Measurements from ENCODE around the gene SLC16A3. TPM values are rescaled to one million over a fixed set of nuclear protein-coding genes. Genes with fewer than 3 reads are reported as not detected.

SLC16A3 gene
- total and polyA plus RNA-seq, 9 of the 15 experiments (the other 6 are each of a cell fraction or from before 2014, with no cell fraction given) = 0.11 to 5.4 (median 1.2) TPM; not detected in 2

DNA sequence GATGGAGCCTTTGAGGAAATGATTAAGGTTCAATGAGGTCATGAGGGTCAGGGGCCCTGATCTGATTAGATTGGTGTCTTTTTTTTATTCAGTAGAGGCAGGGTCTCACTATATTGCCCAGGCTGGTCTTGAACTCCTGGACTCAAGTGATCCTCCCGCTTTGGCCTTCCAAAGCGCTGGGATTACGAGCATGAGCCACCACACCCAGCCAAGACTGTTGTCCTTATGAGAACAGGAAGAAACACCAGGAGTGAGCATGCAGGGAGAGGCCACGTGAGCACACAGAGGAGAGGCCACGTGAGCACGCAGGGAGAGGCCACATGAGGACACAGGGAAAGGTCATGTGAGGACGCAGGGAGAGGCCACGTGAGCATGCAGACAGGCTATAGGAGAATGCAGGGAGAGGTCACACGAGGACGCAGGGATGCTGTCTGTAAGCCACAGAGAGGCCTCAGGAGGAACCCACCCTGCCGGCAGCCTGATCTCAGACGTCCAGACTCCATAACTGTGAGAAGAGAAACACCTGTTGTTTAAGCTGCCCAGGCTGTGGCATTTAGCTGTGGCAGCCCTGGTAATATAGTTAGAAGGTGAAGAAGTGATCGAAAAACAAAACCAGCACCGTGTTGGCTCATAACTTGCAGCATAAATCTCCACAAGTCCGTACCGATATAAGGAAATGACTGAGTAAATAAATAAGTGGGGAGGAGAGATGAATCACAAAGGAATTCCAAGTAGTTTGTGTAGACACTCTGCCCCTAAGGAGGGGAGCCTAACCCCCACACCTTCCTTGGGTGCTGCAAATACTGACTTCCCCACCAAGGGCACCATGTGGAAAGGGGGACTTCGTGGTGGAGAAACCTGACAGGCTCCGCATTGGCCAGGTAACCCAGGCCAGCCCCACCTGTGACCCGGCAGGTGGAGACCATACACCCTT, 59.3 kb downstream of the SLC16A3 start (continued):
- TF ChIP-seq, protein P1, sequence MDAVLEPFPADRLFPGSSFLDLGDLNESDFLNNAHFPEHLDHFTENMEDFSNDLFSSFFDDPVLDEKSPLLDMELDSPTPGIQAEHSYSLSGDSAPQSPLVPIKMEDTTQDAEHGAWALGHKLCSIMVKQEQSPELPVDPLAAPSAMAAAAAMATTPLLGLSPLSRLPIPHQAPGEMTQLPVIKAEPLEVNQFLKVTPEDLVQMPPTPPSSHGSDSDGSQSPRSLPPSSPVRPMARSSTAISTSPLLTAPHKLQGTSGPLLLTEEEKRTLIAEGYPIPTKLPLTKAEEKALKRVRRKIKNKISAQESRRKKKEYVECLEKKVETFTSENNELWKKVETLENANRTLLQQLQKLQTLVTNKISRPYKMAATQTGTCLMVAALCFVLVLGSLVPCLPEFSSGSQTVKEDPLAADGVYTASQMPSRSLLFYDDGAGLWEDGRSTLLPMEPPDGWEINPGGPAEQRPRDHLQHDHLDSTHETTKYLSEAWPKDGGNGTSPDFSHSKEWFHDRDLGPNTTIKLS (IDR thresholded peaks at IDR 0.05; ENCODE audit: borderline replicate concordance, low read depth) = peak; percentile 97
- TF ChIP-seq CXXC5 (CRISPR knock-in tag; IDR thresholded peaks at IDR 0.05) = peak; percentile 88
- no peak for TF ChIP-seq HNRNPUL1 (IDR thresholded peaks at IDR 0.05; ENCODE audit: low read length)
- TF ChIP-seq TCF3 (CRISPR knock-in tag; IDR thresholded peaks at IDR 0.05) = peak; percentile 26; the same call in 1 of the 2 replicates
- peak; percentile 32; the same call in 1 of the 2 replicates for TF ChIP-seq DMBX1 (CRISPR knock-in tag; IDR thresholded peaks at IDR 0.05; ENCODE audit: borderline replicate concordance)
- TF ChIP-seq MXI1 (IDR thresholded peaks at IDR 0.05; ENCODE audit: low read depth, low read length) = 0 out of 2 replicates have a peak, but pooled peaks have one; percentile 67
- TF ChIP-seq DACH1 (IDR thresholded peaks at IDR 0.05; ENCODE audit: partially characterized antibody) = no peak
- peak; percentile 77 for TF ChIP-seq ELF1 (tag; IDR thresholded peaks at IDR 0.05)
- TF ChIP-seq ZNF263 (CRISPR knock-in tag; IDR thresholded peaks at IDR 0.05; ENCODE audit: borderline replicate concordance) = peak; percentile 31; the same call in 1 of the 2 replicates
- TF ChIP-seq, protein P2, sequence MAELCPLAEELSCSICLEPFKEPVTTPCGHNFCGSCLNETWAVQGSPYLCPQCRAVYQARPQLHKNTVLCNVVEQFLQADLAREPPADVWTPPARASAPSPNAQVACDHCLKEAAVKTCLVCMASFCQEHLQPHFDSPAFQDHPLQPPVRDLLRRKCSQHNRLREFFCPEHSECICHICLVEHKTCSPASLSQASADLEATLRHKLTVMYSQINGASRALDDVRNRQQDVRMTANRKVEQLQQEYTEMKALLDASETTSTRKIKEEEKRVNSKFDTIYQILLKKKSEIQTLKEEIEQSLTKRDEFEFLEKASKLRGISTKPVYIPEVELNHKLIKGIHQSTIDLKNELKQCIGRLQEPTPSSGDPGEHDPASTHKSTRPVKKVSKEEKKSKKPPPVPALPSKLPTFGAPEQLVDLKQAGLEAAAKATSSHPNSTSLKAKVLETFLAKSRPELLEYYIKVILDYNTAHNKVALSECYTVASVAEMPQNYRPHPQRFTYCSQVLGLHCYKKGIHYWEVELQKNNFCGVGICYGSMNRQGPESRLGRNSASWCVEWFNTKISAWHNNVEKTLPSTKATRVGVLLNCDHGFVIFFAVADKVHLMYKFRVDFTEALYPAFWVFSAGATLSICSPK (IDR thresholded peaks at IDR 0.05; ENCODE audit: borderline replicate concordance) = no peak
- TF ChIP-seq, protein P3, sequence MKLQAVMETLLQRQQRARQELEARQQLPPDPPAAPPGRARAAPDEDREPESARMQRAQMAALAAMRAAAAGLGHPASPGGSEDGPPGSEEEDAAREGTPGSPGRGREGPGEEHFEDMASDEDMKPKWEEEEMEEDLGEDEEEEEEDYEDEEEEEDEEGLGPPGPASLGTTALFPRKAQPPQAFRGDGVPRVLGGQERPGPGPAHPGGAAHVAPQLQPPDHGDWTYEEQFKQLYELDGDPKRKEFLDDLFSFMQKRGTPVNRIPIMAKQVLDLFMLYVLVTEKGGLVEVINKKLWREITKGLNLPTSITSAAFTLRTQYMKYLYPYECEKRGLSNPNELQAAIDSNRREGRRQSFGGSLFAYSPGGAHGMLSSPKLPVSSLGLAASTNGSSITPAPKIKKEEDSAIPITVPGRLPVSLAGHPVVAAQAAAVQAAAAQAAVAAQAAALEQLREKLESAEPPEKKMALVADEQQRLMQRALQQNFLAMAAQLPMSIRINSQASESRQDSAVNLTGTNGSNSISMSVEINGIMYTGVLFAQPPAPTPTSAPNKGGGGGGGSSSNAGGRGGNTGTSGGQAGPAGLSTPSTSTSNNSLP (IDR thresholded peaks at IDR 0.05; ENCODE audit: borderline replicate concordance, low read depth, low read length) = no peak
- TF ChIP-seq, protein P4, sequence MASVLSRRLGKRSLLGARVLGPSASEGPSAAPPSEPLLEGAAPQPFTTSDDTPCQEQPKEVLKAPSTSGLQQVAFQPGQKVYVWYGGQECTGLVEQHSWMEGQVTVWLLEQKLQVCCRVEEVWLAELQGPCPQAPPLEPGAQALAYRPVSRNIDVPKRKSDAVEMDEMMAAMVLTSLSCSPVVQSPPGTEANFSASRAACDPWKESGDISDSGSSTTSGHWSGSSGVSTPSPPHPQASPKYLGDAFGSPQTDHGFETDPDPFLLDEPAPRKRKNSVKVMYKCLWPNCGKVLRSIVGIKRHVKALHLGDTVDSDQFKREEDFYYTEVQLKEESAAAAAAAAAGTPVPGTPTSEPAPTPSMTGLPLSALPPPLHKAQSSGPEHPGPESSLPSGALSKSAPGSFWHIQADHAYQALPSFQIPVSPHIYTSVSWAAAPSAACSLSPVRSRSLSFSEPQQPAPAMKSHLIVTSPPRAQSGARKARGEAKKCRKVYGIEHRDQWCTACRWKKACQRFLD (CRISPR knock-in tag; IDR thresholded peaks at IDR 0.05) = peak; percentile 78; the same call in 1 of the 2 replicates
- peak; percentile 99 for TF ChIP-seq ADNP (tag; IDR thresholded peaks at IDR 0.05)
- TF ChIP-seq CREM (IDR thresholded peaks at IDR 0.05; ENCODE audit: low read depth) = peak; percentile 86
- TF ChIP-seq ETS2 (tag; IDR thresholded peaks at IDR 0.05; ENCODE audit: borderline replicate concordance, poor library complexity, severe bottlenecking) = no peak
- TF ChIP-seq, protein P5, sequence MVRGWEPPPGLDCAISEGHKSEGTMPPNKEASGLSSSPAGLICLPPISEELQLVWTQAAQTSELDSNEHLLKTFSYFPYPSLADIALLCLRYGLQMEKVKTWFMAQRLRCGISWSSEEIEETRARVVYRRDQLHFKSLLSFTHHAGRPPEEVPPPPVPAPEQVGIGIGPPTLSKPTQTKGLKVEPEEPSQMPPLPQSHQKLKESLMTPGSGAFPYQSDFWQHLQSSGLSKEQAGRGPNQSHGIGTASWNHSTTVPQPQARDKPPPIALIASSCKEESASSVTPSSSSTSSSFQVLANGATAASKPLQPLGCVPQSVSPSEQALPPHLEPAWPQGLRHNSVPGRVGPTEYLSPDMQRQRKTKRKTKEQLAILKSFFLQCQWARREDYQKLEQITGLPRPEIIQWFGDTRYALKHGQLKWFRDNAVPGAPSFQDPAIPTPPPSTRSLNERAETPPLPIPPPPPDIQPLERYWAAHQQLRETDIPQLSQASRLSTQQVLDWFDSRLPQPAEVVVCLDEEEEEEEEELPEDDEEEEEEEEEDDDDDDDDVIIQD (CRISPR knock-in tag; IDR thresholded peaks at IDR 0.05) = 0 out of 2 replicates have a peak, but pooled peaks have one; percentile 51
- TF ChIP-seq ZEB2 (IDR thresholded peaks at IDR 0.05) = peak; percentile 78
- TF ChIP-seq FOXP1 (CRISPR knock-in tag; IDR thresholded peaks at IDR 0.05) = peak; percentile 39; the same call in 1 of the 2 replicates
